CD4-positive, alpha-beta memory T cell (primary cell): ENCODE measurements around the gene ULBP2. TPM values are rescaled to one million over a fixed set of nuclear protein-coding genes. Genes with fewer than 3 reads are reported as not detected.
"Not testable (repeated sequence)": the region's sequence is repeated elsewhere in the genome, so short reads cannot be mapped to it uniquely, and the experiment has no call there.

Experiments used
- CTCF ChIA-PET: fragments of 350-600 bp; sonication (Branson Sonifier 250); formaldehyde crosslinking; loops from one replicate; lab custom pipeline; 2021; ENCODE audit warnings: inconsistent platforms; ENCODE audit not compliant: partially characterized antibody; lab: Charles Lee
- POLR2A ChIA-PET: fragments of 350-600 bp; sonication (Branson Sonifier 250); formaldehyde crosslinking; loops from one replicate; lab custom pipeline; 2021; ENCODE audit not compliant: partially characterized antibody; lab: Charles Lee
- DNase-seq, 5 donors: peaks; one replicate each; pipeline versions ENCODE4 v3.0.0 to v3.0.0-alpha.2; 2020 to 2022; ENCODE audit warnings: mixed read lengths in 1 of 5
- H3K27ac ChIP-seq: one replicate; pipeline ENCODE4 v1.7.0; 2013; ENCODE audit warnings: low read depth, low read length
- H3K27me3 ChIP-seq: 2 replicates; pipeline ENCODE4 v1.7.0; 2013; ENCODE audit warnings: mild to moderate bottlenecking, low read length, moderate library complexity; ENCODE audit not compliant: insufficient read depth
- H3K36me3 ChIP-seq: 2 replicates; pipeline ENCODE4 v1.7.0; 2013; ENCODE audit warnings: mild to moderate bottlenecking, low read length, moderate library complexity; ENCODE audit not compliant: insufficient read depth
- H3K4me1 ChIP-seq: 2 replicates; pipeline ENCODE4 v1.7.0; 2013; ENCODE audit warnings: mild to moderate bottlenecking, low read length, moderate library complexity; ENCODE audit not compliant: insufficient read depth
- H3K4me3 ChIP-seq, 2 donors: one replicate each; pipeline ENCODE4 v1.7.0; 2013; ENCODE audit warnings: low read length in 2 of 2, mild to moderate bottlenecking in 1 of 2
- H3K9me3 ChIP-seq, 2 donors: one replicate each; pipeline ENCODE4 v1.7.0; 2013; ENCODE audit warnings: low read length in 2 of 2, control low read depth in 1 of 2; ENCODE audit not compliant: control insufficient read depth in 1 of 2
- H3K27ac Mint-ChIP-seq, 7 donors: one replicate each; pipeline ENCODE4 v1.8.0; 2020 to 2021; ENCODE audit warnings: mixed read lengths in 7 of 7, mild to moderate bottlenecking in 6 of 7, inconsistent platforms in 3 of 7, moderate library complexity in 3 of 7
- H3K27me3 Mint-ChIP-seq, 2 donors: one replicate each; pipeline ENCODE4 v1.8.0; 2020 to 2021; ENCODE audit warnings: mixed read lengths in 2 of 2
- H3K36me3 Mint-ChIP-seq, 2 donors: one replicate each; pipeline ENCODE4 v1.8.0; 2020 to 2021; ENCODE audit warnings: mixed read lengths in 2 of 2, inconsistent platforms in 1 of 2, mild to moderate bottlenecking in 1 of 2
- H3K4me1 Mint-ChIP-seq, 4 donors: one replicate each; pipeline ENCODE4 v1.8.0; 2020 to 2021; ENCODE audit warnings: mixed read lengths in 4 of 4, mild to moderate bottlenecking in 1 of 4
- H3K4me3 Mint-ChIP-seq, 8 donors: one replicate each; pipeline ENCODE4 v1.8.0; 2020 to 2021; ENCODE audit warnings: mixed read lengths in 8 of 8, mild to moderate bottlenecking in 7 of 8, moderate library complexity in 6 of 8, inconsistent platforms in 3 of 8
- H3K9me3 Mint-ChIP-seq, 8 donors: one replicate each; pipeline ENCODE4 v1.8.0; 2020 to 2021; ENCODE audit warnings: mixed read lengths in 8 of 8, mild to moderate bottlenecking in 5 of 8, inconsistent platforms in 3 of 8, moderate library complexity in 1 of 8
- intact Hi-C: fragments of 100-400 bp; cut with micrococcal nuclease; formaldehyde crosslinking; loops from one replicate; pipeline ENCODE4 v1.15.1; 2023
- polyA plus RNA-seq, 2 donors: library from polyadenylated mRNA; unstranded; fragments of 300-500 nt; fragmentation: Illumina TruSeq; gene quantifications; one replicate each; pipeline ENCODE4 v1.2.3, GENCODE V29; 2021
- total RNA-seq, 2 experiments: library from RNA; stranded (reverse); gene quantifications; one replicate each; pipeline ENCODE4 v1.2.3, GENCODE V29; 2021

Gene ULBP2
- total and polyA plus RNA-seq, 4 experiments from 2014 or later, result 0.28 to 1.1 TPM; not detected in 2

DNA sequence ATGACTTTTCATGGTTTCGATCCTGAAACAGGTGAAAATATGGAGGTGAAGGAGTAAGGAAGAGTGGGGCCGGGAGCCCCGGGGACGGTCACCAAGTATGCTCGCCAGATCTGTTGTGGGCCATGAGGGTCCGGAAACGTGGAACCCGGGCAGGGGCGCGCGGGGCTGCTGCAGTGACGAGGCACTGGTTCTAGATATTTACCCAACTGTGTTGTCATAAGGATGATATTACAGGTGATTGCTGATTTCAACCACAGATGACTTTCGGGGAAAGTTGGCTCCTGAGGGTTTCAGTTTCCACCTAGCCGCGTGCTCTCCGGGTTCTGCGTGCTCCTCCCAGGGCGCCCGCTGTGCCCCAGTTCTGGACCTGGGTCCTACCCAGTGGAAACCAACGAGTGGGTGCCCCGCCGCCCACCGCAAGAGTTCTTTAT, 31.1 kb upstream of the ULBP2 start:
- intact Hi-C loops, result no loop called here
- CTCF ChIA-PET, result no interaction called here
- Mint-ChIP-seq H3K4me3 (no peak overlapping the region), H3K27ac (no peak overlapping the region), H3K4me1 (no peaks in the 10 kb centered on the region), H3K27me3 (peaks cover 13 to 25% of the 10 kb centered on the region in 2 donors), H3K36me3 (peaks cover 4 to 5% of the 10 kb centered on the region in 2 donors), H3K9me3 (peaks cover 0 to 19% (median 13%) of the 10 kb centered on the region in 8 donors)
- Histone ChIP-seq H3K4me3 (no peak overlapping the region), H3K4me1 (no peaks in the 10 kb centered on the region), H3K36me3 (no peaks in the 10 kb centered on the region), H3K27me3 (no peaks in the 10 kb centered on the region), H3K9me3 (no peaks in the 10 kb centered on the region), H3K27ac (no peak overlapping the region)
- no peak for DNase-seq
- POLR2A ChIA-PET, result no interaction called here

DNA sequence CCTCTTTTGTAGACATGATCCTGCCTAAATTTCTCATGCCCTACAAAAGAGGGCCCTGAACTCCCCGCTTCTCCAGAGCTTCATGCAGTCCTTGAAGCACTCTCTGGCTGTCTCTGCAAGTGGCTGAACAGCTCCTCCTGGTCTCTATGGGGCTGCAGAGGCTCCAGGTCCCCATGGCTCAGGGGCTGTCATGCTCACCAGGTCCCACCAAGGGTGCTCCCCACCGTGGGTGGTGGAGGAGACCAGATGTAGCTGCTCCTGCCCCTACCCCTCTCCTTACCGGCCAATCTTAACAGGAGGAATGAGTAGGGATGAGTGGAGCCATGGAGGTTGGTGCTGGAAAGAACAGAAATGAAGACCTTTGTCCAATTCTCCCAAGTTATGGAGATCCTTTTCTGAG, 29.1 kb upstream of the ULBP2 start:
- POLR2A ChIA-PET, H3K36me3 Mint-ChIP-seq, H3K4me3 Mint-ChIP-seq, intact Hi-C loops, H3K4me3 ChIP-seq, H3K9me3 ChIP-seq, H3K27me3 ChIP-seq, H3K36me3 ChIP-seq, H3K4me1 Mint-ChIP-seq, H3K27ac Mint-ChIP-seq, H3K27ac ChIP-seq, H3K4me1 ChIP-seq, DNase-seq, CTCF ChIA-PET: not testable (repeated sequence)
- Mint-ChIP-seq H3K9me3 (peaks cover 0 to 16% (median 12%) of the 10 kb centered on the region in 8 donors), H3K27me3 (peaks cover 12 to 26% of the 10 kb centered on the region in 2 donors)

DNA sequence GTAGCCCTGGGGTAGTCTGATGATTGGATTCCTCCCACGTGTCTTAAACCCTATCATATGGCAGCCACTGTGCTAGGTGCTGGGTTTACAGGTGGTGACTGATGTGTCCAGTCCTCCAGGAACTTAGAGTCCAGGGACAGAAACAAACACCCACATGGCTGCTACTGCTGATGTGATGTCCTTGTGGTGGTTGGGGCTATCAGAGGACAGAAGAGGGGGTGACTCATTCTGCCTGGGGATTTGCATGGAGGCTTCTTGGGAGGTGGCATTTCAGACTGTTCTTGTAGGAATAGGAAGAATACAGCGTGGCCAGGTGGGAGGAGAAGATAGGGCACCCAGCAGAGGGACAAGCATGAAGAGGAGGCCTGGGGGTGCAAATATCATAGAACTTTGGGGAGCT, 28.7 kb upstream of the ULBP2 start:
- no peak overlapping the region for H3K27ac ChIP-seq
- H3K9me3 ChIP-seq, result no peaks in the 10 kb centered on the region
- POLR2A ChIA-PET, result no interaction called here
- H3K36me3 ChIP-seq, result no peaks in the 10 kb centered on the region
- no peaks in the 10 kb centered on the region for H3K4me1 ChIP-seq
- peaks cover 0 to 12% (median 8%) of the 10 kb centered on the region in 8 donors for H3K9me3 Mint-ChIP-seq
- CTCF ChIA-PET, result no interaction called here
- no peak overlapping the region for H3K27ac Mint-ChIP-seq
- no peak for DNase-seq
- H3K27me3 Mint-ChIP-seq, result peaks cover 12 to 24% of the 10 kb centered on the region in 2 donors
- intact Hi-C loops, result no loop called here
- no peaks in the 10 kb centered on the region for H3K4me1 Mint-ChIP-seq
- H3K36me3 Mint-ChIP-seq, result peaks cover 2 to 4% of the 10 kb centered on the region in 2 donors
- no peak overlapping the region for H3K4me3 ChIP-seq
- H3K27me3 ChIP-seq, result no peaks in the 10 kb centered on the region
- H3K4me3 Mint-ChIP-seq, result no peak overlapping the region

DNA sequence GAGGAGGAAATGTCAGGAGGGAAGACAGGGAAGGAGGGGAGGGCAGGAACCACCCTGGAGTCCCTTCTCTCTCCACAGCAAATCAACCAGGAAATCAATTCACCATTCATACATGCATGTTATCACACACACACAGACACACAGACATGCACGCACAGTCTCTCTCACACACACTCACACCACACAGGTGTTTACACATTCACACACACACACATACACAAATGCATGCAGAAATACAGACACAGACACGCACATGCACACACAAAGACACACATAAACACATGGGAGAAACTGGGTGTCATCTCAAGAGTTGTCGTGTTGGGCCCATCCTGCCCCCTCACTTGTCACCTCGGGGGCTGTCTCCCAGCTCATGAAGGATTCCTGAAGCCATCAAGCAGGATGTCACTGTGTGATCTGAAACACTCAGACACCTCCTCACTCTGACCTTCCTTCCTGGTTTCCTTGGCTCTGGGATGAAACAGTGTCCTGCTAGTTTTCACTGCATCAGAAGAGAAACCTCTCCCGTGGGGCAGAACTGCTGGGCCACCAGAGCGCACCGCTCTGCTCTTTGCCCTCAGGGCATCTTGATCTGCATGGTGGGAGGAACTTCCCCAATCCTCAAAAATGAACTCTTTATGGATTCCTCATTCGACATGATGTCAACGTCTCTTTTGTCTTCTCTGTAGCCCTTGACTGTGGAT, 28.1 kb upstream of the ULBP2 start:
- H3K9me3 Mint-ChIP-seq, result peaks cover 0 to 8% (median 4%) of the 10 kb centered on the region in 8 donors
- CTCF ChIA-PET, result interaction anchor here (0.8 kb wide), 1 partner anchor 11 kb away, joined by 3 read pairs; no protein-coding TSS in a partner anchor
- intact Hi-C loops, result no loop called here
- Histone ChIP-seq H3K9me3 (no peaks in the 10 kb centered on the region), H3K27me3 (no peaks in the 10 kb centered on the region), H3K36me3 (no peaks in the 10 kb centered on the region), H3K4me3 (no peak overlapping the region), H3K4me1 (no peaks in the 10 kb centered on the region), H3K27ac (no peak overlapping the region)
- H3K27me3 Mint-ChIP-seq, result peaks cover 14 to 22% of the 10 kb centered on the region in 2 donors
- POLR2A ChIA-PET, result no interaction called here
- peaks cover 0 to 4% of the 10 kb centered on the region in 2 donors for H3K36me3 Mint-ChIP-seq
- no peak overlapping the region for H3K4me3 Mint-ChIP-seq
- DNase-seq, result no peak
- no peaks in the 10 kb centered on the region for H3K4me1 Mint-ChIP-seq
- no peak overlapping the region for H3K27ac Mint-ChIP-seq

DNA sequence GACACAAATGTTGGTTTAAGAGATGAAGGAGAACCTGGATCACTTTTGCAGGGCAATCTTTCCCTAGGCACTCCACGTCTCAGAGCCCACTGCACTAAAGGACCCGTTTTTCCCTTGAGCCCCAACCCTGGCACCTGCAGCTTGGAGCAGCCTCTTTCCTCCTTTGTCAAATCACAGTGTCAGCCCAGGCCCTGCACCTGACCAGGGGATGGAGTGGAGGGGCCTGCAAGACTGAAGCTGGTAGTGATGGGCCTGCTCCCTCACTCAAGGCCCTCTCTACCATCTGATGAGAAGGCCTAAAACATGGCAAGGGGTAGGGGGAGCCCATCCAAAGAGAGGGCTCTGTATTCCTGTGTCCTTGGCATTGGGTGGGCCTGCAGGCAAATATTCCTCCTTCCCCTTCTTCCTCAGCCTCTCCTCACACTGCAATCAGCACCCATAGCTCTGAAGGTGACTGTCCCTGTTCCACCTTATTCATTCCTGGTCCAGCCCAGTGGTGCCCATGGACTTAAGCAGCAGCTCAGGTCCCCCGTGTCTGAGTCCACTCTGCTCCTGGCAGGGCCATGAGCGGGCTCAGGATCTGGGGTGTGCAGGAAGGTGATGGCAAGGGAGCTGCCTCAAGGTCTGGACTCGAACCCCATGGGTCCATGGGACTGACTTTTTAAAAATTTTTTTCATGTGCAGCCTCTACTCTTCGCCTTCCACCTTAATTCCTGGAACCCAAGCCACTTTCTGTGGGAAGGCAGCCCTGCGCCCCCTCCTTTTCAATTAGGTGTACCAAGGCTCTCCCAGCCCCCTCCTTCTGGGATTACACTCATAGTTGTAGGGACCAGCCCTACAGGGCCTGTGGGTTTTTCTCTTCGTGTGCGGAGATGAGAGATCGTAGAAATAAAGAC, 25.6 kb upstream of the ULBP2 start:
- no peak overlapping the region for H3K4me3 ChIP-seq
- CTCF ChIA-PET, result interaction anchor here (1.4 kb wide), 1 partner anchor 51 kb away, joined by 3 read pairs; no protein-coding TSS in a partner anchor
- no peak for DNase-seq
- H3K4me1 ChIP-seq, result no peaks in the 10 kb centered on the region
- Mint-ChIP-seq H3K36me3 (no peaks in the 10 kb centered on the region), H3K4me3 (no peak overlapping the region), H3K27ac (no peak overlapping the region), H3K9me3 (no peaks in the 10 kb centered on the region), H3K4me1 (no peaks in the 10 kb centered on the region), H3K27me3 (peaks cover 21 to 30% of the 10 kb centered on the region in 2 donors)
- POLR2A ChIA-PET, result no interaction called here
- H3K27me3 ChIP-seq, result no peaks in the 10 kb centered on the region
- H3K36me3 ChIP-seq, result no peaks in the 10 kb centered on the region
- H3K27ac ChIP-seq, result no peak overlapping the region
- intact Hi-C loops, result no loop called here
- no peaks in the 10 kb centered on the region for H3K9me3 ChIP-seq

DNA sequence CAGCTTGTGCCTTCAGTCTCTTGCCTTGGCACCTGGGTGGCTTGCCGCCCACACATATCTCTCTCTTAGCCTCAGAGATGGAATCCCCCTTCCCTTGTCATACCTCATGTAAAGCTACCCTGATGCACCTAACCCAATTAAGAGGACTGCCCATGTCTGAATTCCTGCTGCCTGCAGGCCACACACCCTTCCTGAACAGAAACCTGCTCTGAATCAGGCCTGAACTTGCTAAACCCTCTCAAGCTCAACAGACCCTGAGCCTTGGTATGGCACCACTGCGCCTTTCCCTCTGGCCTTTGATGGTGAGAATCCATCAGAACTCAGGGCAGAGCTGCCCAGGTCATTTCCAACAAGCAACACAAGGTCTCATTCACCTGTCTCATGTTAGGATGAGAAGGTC, 24.1 kb upstream of the ULBP2 start:
- H3K4me1 ChIP-seq, result peaks cover 5% of the 10 kb centered on the region
- Mint-ChIP-seq H3K27ac (no peak overlapping the region), H3K36me3 (no peaks in the 10 kb centered on the region), H3K9me3 (no peaks in the 10 kb centered on the region), H3K27me3 (peaks cover 27 to 34% of the 10 kb centered on the region in 2 donors), H3K4me3 (no peak overlapping the region), H3K4me1 (peaks cover 0 to 7% (median 6%) of the 10 kb centered on the region in 4 donors)
- POLR2A ChIA-PET, result no interaction called here
- H3K4me3 ChIP-seq, result no peak overlapping the region
- H3K27ac ChIP-seq, result no peak overlapping the region
- intact Hi-C loops, result no loop called here
- no peaks in the 10 kb centered on the region for H3K9me3 ChIP-seq
- DNase-seq, result no peak
- H3K36me3 ChIP-seq, result no peaks in the 10 kb centered on the region
- CTCF ChIA-PET, result interaction anchor here (1.4 kb wide), 1 partner anchor 52 kb away, joined by 3 read pairs; no protein-coding TSS in a partner anchor
- peaks cover 6% of the 10 kb centered on the region for H3K27me3 ChIP-seq
